ENCODE results near the gene CADPS2. TPM values are rescaled to one million over a fixed set of nuclear protein-coding genes. Genes with fewer than 3 reads are reported as not detected.

The CADPS2 gene
- polyA plus RNA-seq, 1 donor (not counting 4 experiments of a cell fraction or from before 2014, with no cell fraction given): 0.35 TPM

- no peak for DNase-seq (ENCODE audit: low read depth, low spot score)
- H2AFZ ChIP-seq (ENCODE audit: control insufficient read depth, low read length): no peak overlapping the region
- no peak overlapping the region for H3K27ac ChIP-seq (ENCODE audit: control insufficient read depth, insufficient read depth, low read length)
- no peaks in the 10 kb centered on the region for H3K79me2 ChIP-seq (ENCODE audit: control insufficient read depth, insufficient read depth, low read length)
- H4K20me1 ChIP-seq (ENCODE audit: control insufficient read depth, extremely low read depth, insufficient read depth, low read length): no peaks in the 10 kb centered on the region
- H3K36me3 ChIP-seq (ENCODE audit: control insufficient read depth in 2 of 2, extremely low read depth in 1 of 2, insufficient read depth in 2 of 2, low read length in 2 of 2): no peaks in the 10 kb centered on the region
- TF ChIP-seq, protein P1, sequence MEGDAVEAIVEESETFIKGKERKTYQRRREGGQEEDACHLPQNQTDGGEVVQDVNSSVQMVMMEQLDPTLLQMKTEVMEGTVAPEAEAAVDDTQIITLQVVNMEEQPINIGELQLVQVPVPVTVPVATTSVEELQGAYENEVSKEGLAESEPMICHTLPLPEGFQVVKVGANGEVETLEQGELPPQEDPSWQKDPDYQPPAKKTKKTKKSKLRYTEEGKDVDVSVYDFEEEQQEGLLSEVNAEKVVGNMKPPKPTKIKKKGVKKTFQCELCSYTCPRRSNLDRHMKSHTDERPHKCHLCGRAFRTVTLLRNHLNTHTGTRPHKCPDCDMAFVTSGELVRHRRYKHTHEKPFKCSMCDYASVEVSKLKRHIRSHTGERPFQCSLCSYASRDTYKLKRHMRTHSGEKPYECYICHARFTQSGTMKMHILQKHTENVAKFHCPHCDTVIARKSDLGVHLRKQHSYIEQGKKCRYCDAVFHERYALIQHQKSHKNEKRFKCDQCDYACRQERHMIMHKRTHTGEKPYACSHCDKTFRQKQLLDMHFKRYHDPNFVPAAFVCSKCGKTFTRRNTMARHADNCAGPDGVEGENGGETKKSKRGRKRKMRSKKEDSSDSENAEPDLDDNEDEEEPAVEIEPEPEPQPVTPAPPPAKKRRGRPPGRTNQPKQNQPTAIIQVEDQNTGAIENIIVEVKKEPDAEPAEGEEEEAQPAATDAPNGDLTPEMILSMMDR (optimal IDR thresholded peaks at IDR 0.05 in 1 of 3, IDR thresholded peaks at IDR 0.05 in 1 of 3, conservative IDR thresholded peaks at IDR 0.05 in 1 of 3; ENCODE audit: extremely low read depth in 1 of 3, insufficient read depth in 2 of 3, low read length in 3 of 3): no peak
- no peak for TF ChIP-seq EZH2 (IDR thresholded peaks at IDR 0.05; ENCODE audit: low read length)
- no peak overlapping the region for H3K4me3 ChIP-seq (ENCODE audit: control insufficient read depth in 2 of 3, extremely low read depth in 1 of 3, insufficient read depth in 2 of 3, low read depth in 1 of 3, low read length in 3 of 3)
- H3K9me3 ChIP-seq (ENCODE audit: control insufficient read depth, low read depth, low read length): no peaks in the 10 kb centered on the region
- dilution Hi-C loops (cut with MboI; ENCODE audit: extremely low pct_ligation_motif_present, low sequenced_read_pairs): no loop called here
- no peaks in the 10 kb centered on the region for H3K27me3 ChIP-seq (ENCODE audit: control insufficient read depth, extremely low read depth, insufficient read depth, low read length)
- FAIRE-seq: no peak
- no peaks in the 10 kb centered on the region for H3K4me1 ChIP-seq (ENCODE audit: control insufficient read depth, extremely low read depth, insufficient read depth, low read length)
- H3K9me1 ChIP-seq (ENCODE audit: control insufficient read depth, extremely low read depth, insufficient read depth, low read length): no peaks in the 10 kb centered on the region
- H3K9ac ChIP-seq (ENCODE audit: control insufficient read depth, extremely low read depth, insufficient read depth, low read length): no peak overlapping the region
- no peak overlapping the region for H3K4me2 ChIP-seq (ENCODE audit: control insufficient read depth, extremely low read depth, insufficient read depth, low read depth, low read length)
These were observed 213.7 kb downstream of the CADPS2 start for GRCh38 chr7:122672536-122672935.

DNA sequence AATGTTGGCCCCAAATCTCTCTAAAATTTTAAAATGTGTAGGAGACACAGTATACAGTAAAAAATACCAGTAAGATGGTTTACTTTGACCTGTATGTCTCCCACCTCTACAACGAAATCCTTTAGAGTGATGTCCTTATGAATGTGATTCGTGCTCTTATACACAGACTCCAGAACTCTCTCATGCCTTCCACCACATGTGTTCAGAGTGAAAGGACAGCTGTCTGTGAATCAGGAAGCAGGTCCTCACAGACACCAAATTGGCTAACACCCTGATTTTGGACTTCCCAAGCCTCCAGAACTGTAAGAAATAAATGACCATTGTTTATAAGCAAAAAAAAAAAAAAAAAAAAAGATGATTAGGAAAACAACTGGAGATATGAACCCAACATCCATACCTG, 222.5 kb downstream of the CADPS2 start:
- Histone ChIP-seq H3K4me3 (ENCODE audit: control insufficient read depth in 2 of 3, extremely low read depth in 1 of 3, insufficient read depth in 2 of 3, low read depth in 1 of 3, low read length in 3 of 3) (no peak overlapping the region), H3K9me3 (ENCODE audit: control insufficient read depth, low read depth, low read length) (no peaks in the 10 kb centered on the region), H3K9me1 (ENCODE audit: control insufficient read depth, extremely low read depth, insufficient read depth, low read length) (no peaks in the 10 kb centered on the region), H3K36me3 (ENCODE audit: control insufficient read depth in 2 of 2, extremely low read depth in 1 of 2, insufficient read depth in 2 of 2, low read length in 2 of 2) (no peaks in the 10 kb centered on the region), H3K79me2 (ENCODE audit: control insufficient read depth, insufficient read depth, low read length) (no peaks in the 10 kb centered on the region), H3K4me1 (ENCODE audit: control insufficient read depth, extremely low read depth, insufficient read depth, low read length) (no peaks in the 10 kb centered on the region), H3K9ac (ENCODE audit: control insufficient read depth, extremely low read depth, insufficient read depth, low read length) (no peak overlapping the region), H3K27me3 (ENCODE audit: control insufficient read depth, extremely low read depth, insufficient read depth, low read length) (no peaks in the 10 kb centered on the region), H2AFZ (ENCODE audit: control insufficient read depth, low read length) (no peak overlapping the region), H4K20me1 (ENCODE audit: control insufficient read depth, extremely low read depth, insufficient read depth, low read length) (no peaks in the 10 kb centered on the region), H3K27ac (ENCODE audit: control insufficient read depth, insufficient read depth, low read length) (no peak overlapping the region), H3K4me2 (ENCODE audit: control insufficient read depth, extremely low read depth, insufficient read depth, low read depth, low read length) (no peak overlapping the region)
- DNase-seq (ENCODE audit: low read depth, low spot score) (no peak), FAIRE-seq (no peak)
- TF ChIP-seq EZH2 (IDR thresholded peaks at IDR 0.05; ENCODE audit: low read length): no peak
- TF ChIP-seq, protein P1 (optimal IDR thresholded peaks at IDR 0.05 in 1 of 3, IDR thresholded peaks at IDR 0.05 in 1 of 3, conservative IDR thresholded peaks at IDR 0.05 in 1 of 3; ENCODE audit: extremely low read depth in 1 of 3, insufficient read depth in 2 of 3, low read length in 3 of 3): no peak
- dilution Hi-C loops (cut with MboI; ENCODE audit: extremely low pct_ligation_motif_present, low sequenced_read_pairs): no loop called here

Measured in keratinocyte (primary cell).